ENCODE data around the gene RAB3C. TPM values are rescaled to one million over a fixed set of nuclear protein-coding genes. Genes with fewer than 3 reads are reported as not detected.

Gene RAB3C
- total RNA-seq, 2 donors from 2014 or later, result not detected

DNA sequence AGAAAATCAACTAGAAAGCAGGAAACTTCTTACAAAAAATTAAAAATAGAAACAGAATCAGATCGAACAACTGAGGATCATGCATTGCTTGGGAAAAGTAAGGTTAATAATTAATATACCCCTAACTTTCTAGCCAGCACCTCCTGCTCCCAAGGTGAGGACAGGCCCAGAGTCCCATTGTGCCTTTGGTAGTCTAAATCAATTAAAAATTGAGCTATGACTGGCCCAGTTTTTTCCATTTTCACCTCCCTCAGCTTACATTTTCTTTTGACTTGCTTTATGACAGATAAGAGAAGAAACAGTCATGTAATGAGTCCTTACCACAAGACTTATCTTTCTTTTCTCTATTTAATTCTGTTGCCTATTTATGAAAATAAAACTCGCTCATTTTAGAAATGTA, 182.2 kb downstream of the RAB3C start:
- Mint-ChIP-seq H3K9me3 (no peaks in the 10 kb centered on the region), H3K36me3 (no peaks in the 10 kb centered on the region), H3K27me3 (no peaks in the 10 kb centered on the region), H3K4me3 (no peak overlapping the region), H3K27ac (no peak overlapping the region), H3K4me1 (ENCODE audit: low read depth in 2 of 2) (peaks cover 10 to 11% of the 10 kb centered on the region in 2 donors)
- DNase-seq (ENCODE audit: low spot score) (no peak), ATAC-seq (no peak)

DNA sequence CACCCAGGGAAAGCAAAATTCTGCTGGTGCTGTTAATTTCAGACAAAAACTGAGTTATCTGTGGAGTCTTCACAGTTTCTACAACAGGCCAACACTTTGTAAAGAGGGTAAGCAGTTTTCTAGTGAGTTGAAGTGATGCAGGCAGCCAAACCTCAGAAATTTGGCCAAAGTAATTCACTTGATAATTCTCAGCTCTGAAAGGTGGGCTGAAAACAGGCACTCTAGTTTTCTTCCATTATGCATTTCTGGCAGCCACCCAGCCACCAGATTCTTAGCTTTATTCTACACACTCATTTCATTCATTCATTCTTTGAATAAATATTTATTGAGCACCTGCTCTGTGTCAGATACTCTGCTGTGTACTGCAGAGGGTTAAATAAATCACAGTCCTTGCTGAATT, 184.2 kb downstream of the RAB3C start:
- Mint-ChIP-seq H3K4me1 (ENCODE audit: low read depth in 2 of 2) (no peaks in the 10 kb centered on the region), H3K9me3 (no peaks in the 10 kb centered on the region), H3K4me3 (no peak overlapping the region), H3K27me3 (peaks cover 0 to 2% of the 10 kb centered on the region in 2 donors), H3K27ac (no peak overlapping the region), H3K36me3 (no peaks in the 10 kb centered on the region)
- ATAC-seq (no peak), DNase-seq (ENCODE audit: low spot score) (no peak)

DNA sequence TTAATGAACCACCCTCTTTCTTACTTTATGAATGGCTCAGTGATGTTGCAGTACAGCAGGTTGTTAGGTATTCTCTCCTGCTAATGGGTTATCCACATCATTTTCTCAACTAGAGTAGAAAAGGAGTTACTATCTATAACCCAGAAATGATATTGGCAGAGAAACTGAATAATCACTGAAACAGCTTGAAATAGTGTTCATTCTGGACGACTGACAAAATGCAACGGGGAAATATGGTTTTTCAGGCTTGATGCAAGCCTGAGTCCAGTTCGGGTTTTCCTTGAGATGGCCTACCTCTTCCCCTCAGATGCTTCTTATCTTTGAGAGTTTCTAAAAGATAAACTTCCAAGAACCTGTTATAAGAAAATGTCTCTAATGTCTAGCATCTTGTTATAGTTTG, 187.3 kb downstream of the RAB3C start:
- ATAC-seq (no peak), DNase-seq (ENCODE audit: low spot score) (no peak)
- Mint-ChIP-seq H3K4me1 (ENCODE audit: low read depth in 2 of 2) (no peaks in the 10 kb centered on the region), H3K4me3 (no peak overlapping the region), H3K9me3 (no peaks in the 10 kb centered on the region), H3K27me3 (peaks cover 16 to 23% of the 10 kb centered on the region in 2 donors), H3K36me3 (no peaks in the 10 kb centered on the region), H3K27ac (no peak overlapping the region)

DNA sequence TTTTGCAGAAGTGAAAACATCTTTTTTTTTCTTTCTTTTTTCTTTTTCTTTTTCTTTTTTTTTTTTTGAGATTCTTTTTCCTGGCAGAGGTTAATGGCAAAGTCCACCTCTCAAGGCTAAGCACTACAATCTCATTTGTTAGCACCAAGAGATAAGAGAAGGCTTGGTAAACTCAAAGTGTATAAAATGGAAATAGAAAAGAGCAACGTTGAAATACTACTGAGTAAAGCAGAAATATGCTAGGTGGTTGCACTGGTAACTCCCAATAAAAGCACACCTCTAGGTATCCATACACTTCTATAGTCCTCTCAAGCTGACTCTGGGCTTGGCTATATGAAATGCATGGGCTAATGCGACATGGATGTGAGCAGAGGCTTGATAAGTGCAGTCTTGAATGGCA, 188.9 kb downstream of the RAB3C start:
- DNase-seq (ENCODE audit: low spot score) (no peak), ATAC-seq (no peak)
- no peaks in the 10 kb centered on the region for H3K9me3 Mint-ChIP-seq
- H3K27me3 Mint-ChIP-seq, result peaks cover 26 to 32% of the 10 kb centered on the region in 2 donors
- H3K36me3 Mint-ChIP-seq, result no peaks in the 10 kb centered on the region
- no peak overlapping the region for H3K27ac Mint-ChIP-seq
- no peak overlapping the region for H3K4me3 Mint-ChIP-seq
- H3K4me1 Mint-ChIP-seq (ENCODE audit: low read depth in 2 of 2), result no peaks in the 10 kb centered on the region

DNA sequence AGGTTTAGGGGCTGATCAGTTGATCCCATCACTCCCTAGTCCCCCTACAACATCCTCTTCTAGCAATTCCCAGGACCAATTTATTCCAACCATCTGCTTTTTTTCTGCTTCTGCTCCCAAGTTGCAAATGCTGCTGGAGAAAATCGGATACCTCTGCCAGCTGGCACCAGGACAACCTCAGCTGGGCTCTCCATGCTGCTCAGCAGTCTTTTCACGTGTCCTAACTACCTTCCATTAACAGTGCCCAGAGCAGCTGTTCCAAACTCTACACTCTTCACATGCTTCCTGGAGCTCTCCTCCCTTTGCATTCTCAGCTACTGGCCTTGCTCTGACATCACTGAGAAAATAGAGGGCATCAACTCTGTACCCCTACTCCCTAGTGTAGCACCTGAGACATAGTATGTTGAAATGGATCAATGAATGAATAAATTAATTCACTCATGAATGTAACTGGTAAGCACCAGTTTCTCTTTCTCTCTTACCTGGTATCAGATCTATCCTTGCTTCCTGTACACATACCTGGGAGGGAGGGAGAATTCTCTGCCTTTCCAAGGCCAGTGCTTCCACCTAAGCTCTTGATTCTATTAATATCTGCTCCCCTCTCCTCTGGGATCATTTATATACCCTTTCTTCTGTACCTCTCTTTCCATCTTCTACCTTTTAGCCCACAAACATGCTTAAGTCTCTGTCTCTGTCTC, 191.0 kb downstream of the RAB3C start:
- no peak for DNase-seq (ENCODE audit: low spot score)
- H3K27ac Mint-ChIP-seq, result no peak overlapping the region
- no peaks in the 10 kb centered on the region for H3K4me1 Mint-ChIP-seq (ENCODE audit: low read depth in 2 of 2)
- H3K36me3 Mint-ChIP-seq, result no peaks in the 10 kb centered on the region
- ATAC-seq, result no peak
- H3K9me3 Mint-ChIP-seq, result peaks cover 2% of the 10 kb centered on the region
- no peak overlapping the region for H3K4me3 Mint-ChIP-seq
- H3K27me3 Mint-ChIP-seq, result peaks cover 28 to 39% of the 10 kb centered on the region in 2 donors

DNA sequence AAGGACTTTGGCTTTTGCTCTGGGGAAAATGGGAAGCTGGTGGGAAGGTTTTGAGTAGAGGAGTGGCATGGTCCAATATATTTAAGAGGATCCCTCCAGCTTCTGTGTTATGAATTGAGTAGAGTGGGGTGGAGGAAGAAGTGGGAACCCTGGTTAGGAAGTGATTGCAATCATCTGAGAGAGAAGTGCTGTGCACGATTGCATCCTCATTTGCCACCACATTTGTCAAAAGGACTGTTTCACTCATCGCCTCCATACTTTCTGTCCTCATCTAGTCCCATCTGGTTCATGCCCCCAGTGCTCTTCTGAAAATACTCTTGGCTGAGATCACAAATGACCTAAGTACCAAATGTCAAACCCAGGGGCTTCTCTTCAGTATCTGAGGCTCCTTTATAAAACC, 192.1 kb downstream of the RAB3C start:
- no peaks in the 10 kb centered on the region for H3K36me3 Mint-ChIP-seq
- no peak for DNase-seq (ENCODE audit: low spot score)
- H3K4me3 Mint-ChIP-seq, result no peak overlapping the region
- ATAC-seq, result peak in 1 of 2 donors; percentile 32
- H3K4me1 Mint-ChIP-seq (ENCODE audit: low read depth in 2 of 2), result no peaks in the 10 kb centered on the region
- H3K27me3 Mint-ChIP-seq, result peaks cover 28 to 40% of the 10 kb centered on the region in 2 donors
- H3K27ac Mint-ChIP-seq, result no peak overlapping the region
- peaks cover 2% of the 10 kb centered on the region for H3K9me3 Mint-ChIP-seq

DNA sequence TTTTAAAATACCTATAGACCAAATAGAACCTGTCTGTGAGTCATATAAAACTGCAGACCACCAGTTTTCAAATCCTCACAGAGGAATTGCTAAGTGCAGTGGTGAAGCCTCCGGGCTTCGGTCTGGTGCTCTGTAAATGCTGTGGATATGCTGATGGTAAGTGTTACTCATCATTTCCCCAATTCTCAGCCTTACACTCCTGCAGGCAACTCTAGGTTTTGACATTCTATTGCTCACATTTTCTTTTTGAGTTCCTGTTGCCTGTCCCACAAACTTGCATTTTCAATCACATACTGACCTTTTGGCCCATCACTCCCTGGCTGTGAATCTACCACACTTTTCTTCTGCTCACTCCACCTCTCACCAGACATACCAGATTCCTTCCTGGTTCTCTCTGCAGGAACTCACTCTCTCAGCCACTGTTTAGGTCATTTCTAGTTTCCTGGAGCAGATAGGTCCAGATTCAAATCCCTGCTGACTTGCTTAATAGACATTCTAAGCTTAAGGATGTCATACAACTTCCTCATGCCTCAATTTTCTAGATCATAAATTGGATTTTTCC, 192.9 kb downstream of the RAB3C start:
- DNase-seq (ENCODE audit: low spot score), result no peak
- Mint-ChIP-seq H3K27me3 (peaks cover 28 to 40% of the 10 kb centered on the region in 2 donors), H3K4me3 (no peak overlapping the region), H3K4me1 (ENCODE audit: low read depth in 2 of 2) (no peaks in the 10 kb centered on the region), H3K9me3 (peaks cover 2% of the 10 kb centered on the region), H3K36me3 (no peaks in the 10 kb centered on the region), H3K27ac (no peak overlapping the region)
- ATAC-seq, result peak in 1 of 2 donors; percentile 27

DNA sequence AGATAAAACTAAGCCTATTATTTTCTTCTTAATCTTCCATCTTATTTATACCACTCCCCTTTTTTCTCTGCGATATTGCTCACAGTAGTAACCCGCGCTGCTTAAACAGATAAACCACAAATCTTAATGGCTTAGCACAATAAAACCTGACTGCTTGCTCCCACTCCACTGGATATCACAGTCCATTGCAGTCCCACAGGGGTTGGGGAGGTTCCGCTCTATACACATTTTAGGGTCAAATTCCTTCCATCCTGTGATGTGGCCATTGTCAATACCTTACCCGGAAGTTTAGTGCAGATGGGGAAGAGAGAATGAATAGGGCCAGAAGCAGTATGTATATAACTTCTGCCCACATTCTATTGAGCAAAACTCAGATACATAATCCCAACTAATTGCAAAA, 193.7 kb downstream of the RAB3C start:
- no peak for ATAC-seq
- Mint-ChIP-seq H3K9me3 (peaks cover 2% of the 10 kb centered on the region), H3K36me3 (no peaks in the 10 kb centered on the region), H3K4me3 (no peak overlapping the region), H3K27ac (no peak overlapping the region), H3K27me3 (peaks cover 29 to 40% of the 10 kb centered on the region in 2 donors), H3K4me1 (ENCODE audit: low read depth in 2 of 2) (no peaks in the 10 kb centered on the region)
- no peak for DNase-seq (ENCODE audit: low spot score)

DNA sequence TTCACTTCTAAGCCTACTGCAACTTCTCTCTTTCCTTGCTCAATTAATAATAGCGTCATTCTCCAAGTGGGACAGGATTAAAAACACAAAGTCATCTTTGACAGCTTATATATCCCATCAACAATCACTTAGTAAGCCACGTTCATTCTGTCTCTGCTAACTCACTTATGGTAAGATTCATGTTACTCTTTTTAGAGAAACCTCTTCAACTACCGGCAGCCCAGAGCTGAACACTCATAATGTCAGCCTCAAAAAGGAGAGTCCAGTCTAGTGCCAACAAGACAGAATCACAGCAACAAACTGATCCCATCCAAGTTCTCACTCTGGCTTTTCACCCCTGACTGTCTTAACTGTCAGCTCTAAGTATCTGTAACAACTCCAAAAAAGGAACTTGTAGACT, 196.0 kb downstream of the RAB3C start:
- ATAC-seq, result no peak

DNA sequence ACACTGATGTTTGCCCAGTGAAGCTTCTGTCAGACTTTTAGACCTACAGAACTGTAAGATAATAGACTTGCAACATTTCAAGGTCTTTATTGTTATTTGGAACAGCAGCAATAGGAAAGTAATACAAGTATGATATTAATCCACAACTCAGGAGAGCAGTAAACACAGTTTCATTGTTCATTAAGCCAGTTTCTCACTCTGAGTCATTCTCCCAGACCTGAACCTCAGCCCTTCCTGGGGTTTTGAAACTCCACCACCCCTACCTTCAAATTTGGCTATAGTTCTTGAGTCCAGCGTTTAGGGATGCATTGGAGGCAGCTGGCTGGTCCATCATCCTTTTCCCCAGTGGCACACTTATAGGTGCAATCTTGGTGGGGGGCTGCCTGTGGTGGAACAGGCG, 203.2 kb downstream of the RAB3C start:
- no peak for ATAC-seq
- Mint-ChIP-seq H3K27me3 (peaks cover 11 to 39% of the 10 kb centered on the region in 2 donors), H3K4me3 (no peak overlapping the region)

More for the DNA sequence above, 196.0 kb downstream of the RAB3C start:
- Mint-ChIP-seq H3K27ac (no peak overlapping the region), H3K4me1 (ENCODE audit: low read depth in 2 of 2) (no peaks in the 10 kb centered on the region), H3K4me3 (no peak overlapping the region), H3K9me3 (peaks cover 2% of the 10 kb centered on the region), H3K36me3 (no peaks in the 10 kb centered on the region), H3K27me3 (peaks cover 31 to 33% of the 10 kb centered on the region in 2 donors)
- DNase-seq (ENCODE audit: low spot score), result no peak

DNA sequence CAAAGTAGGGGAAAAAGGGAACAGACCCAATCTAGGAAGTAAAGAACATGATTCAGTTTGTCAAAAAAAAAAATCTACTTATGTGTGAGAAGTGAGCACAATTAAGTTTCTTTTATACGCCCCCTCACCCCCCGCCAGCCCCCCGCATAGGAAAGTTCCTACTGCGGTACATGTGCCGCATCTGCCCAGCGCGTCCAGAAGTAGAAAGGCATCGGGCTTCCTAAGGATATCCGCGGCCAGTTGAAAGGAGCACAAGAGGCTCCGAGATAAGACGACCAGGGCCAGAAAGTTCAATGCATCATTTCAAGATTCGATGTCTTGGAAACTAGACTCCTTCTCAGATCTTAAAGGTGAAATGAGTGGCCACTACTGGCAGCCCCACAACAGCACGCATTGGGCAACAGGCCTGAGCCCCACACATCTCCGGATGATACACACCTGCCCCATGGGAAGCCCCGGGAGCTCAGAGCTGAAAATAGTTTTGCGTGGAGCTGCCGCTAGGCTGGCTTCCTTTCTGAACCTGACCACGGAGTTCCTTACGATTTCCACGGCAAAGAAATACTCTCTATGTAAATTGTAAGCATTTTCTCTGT, 203.9 kb downstream of the RAB3C start:
- no peak overlapping the region for H3K4me3 Mint-ChIP-seq
- no peak for DNase-seq (ENCODE audit: low spot score)

More for the DNA sequence above, 203.2 kb downstream of the RAB3C start:
- Mint-ChIP-seq H3K27ac (no peak overlapping the region), H3K36me3 (no peaks in the 10 kb centered on the region), H3K4me1 (ENCODE audit: low read depth in 2 of 2) (no peaks in the 10 kb centered on the region), H3K9me3 (no peaks in the 10 kb centered on the region)
- no peak for DNase-seq (ENCODE audit: low spot score)

DNA sequence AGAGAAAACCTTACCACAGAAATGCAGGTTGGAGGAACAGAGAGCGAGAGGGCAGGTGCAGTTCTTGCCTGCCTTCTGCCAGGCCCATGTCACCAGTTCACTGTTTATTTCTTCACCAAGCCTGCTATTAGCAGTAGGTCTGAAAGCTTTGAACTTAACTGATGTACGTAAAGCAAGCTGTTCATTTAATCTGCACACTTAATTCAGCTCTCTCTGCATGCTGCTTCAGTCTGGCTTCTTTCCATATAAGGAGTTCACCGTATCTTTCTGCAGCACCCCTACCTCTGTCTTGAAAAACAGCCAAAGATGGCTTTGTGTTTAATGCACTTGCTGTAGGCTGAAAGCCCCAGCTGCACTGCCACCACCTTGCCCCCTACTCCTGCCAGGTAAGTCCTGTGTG, 205.1 kb downstream of the RAB3C start:
- no peak for DNase-seq (ENCODE audit: low spot score)
- Mint-ChIP-seq H3K4me1 (ENCODE audit: low read depth in 2 of 2) (no peaks in the 10 kb centered on the region), H3K27ac (no peak overlapping the region), H3K9me3 (no peaks in the 10 kb centered on the region), H3K4me3 (no peak overlapping the region), H3K27me3 (peaks cover 11 to 32% of the 10 kb centered on the region in 2 donors), H3K36me3 (no peaks in the 10 kb centered on the region)
- no peak for ATAC-seq

More for the DNA sequence above, 203.9 kb downstream of the RAB3C start:
- no peaks in the 10 kb centered on the region for H3K9me3 Mint-ChIP-seq
- peaks cover 11 to 35% of the 10 kb centered on the region in 2 donors for H3K27me3 Mint-ChIP-seq
- H3K27ac Mint-ChIP-seq, result no peak overlapping the region
- no peak for ATAC-seq
- H3K4me1 Mint-ChIP-seq (ENCODE audit: low read depth in 2 of 2), result no peaks in the 10 kb centered on the region
- no peaks in the 10 kb centered on the region for H3K36me3 Mint-ChIP-seq

DNA sequence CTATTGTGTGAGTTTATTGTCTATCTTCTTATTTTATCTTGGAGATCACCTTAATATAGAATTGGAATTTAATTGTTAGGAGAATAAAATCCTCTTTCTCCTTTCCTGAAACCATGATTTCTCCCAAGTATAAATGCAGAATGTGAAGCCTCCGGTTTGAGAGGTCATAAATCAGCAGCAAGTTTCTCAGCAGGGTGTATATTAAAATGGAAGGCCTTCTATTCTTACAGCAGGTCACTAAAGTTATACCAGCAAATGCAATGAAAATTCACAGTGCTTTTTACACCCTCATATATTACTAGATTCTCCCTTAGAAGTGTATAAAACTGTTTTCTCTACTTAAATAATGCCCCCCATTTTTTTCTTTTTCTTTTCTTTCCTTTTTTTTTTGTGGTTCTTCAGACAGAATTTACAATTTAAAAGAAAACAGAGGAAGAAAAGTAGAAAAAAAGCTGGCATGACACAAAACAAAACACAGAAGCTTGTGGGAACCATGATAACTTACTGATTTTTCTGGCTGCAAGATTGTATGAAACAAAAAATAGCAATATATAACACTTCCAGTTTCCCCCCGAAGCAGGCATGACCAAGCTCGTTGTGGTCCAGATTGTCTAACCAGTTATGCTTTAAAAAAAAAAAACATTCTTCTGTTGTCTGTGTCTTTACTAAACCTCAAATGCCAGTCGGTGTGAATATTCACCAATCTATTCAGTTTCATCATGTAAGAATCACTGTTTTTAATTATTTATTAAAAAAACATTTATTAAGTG, 211.2 kb downstream of the RAB3C start:
- no peaks in the 10 kb centered on the region for H3K4me1 Mint-ChIP-seq (ENCODE audit: low read depth in 2 of 2)
- H3K27me3 Mint-ChIP-seq, result peaks cover 11 to 29% of the 10 kb centered on the region in 2 donors
- no peak for ATAC-seq
- H3K4me3 Mint-ChIP-seq, result no peak overlapping the region
- no peaks in the 10 kb centered on the region for H3K36me3 Mint-ChIP-seq
- H3K27ac Mint-ChIP-seq, result no peak overlapping the region
- no peaks in the 10 kb centered on the region for H3K9me3 Mint-ChIP-seq
- no peak for DNase-seq (ENCODE audit: low spot score)

DNA sequence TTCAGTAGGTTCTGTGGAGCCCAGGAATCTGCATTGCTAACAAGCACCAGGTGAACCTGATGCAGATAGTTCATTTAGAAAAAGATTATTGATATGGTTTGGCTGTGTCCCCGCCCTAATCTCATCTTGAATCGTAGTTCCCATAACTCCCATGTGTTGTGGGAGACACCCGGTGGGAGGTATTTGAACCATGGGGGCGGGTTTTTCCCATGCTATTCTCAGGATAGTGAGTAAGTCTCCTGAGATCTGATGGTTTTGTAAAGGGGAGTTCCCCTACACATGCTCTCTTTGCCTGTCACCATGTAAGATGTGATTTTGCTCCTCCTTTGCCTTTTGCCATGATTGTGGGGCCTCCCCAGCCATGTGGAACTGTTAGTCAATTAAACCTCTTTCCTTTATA, 212.0 kb downstream of the RAB3C start:
- Mint-ChIP-seq H3K4me1 (ENCODE audit: low read depth in 2 of 2) (no peaks in the 10 kb centered on the region), H3K27me3 (peaks cover 14 to 32% of the 10 kb centered on the region in 2 donors), H3K9me3 (no peaks in the 10 kb centered on the region), H3K27ac (no peak overlapping the region), H3K4me3 (no peak overlapping the region), H3K36me3 (no peaks in the 10 kb centered on the region)
- DNase-seq (ENCODE audit: low spot score) (no peak), ATAC-seq (no peak)
